GM12865 (cell line): ENCODE measurements around the gene ZBTB43.

ENCODE experiments used
- DNase-seq: peaks from one replicate; pipeline ENCODE4 v3.0.0; 2010; ENCODE audit warnings: low read depth
- H3K4me3 ChIP-seq: 2 replicates; pipeline ENCODE4 v1.5.1; 2011; ENCODE audit warnings: mild to moderate bottlenecking, low read depth, low read length, control low read depth
- CTCF ChIP-seq: IDR thresholded peaks from 2 replicates; pipeline ENCODE4 v1.5.1; 2011; ENCODE audit warnings: low read length, control low read depth, low read depth, inconsistent platforms; ENCODE audit not compliant: insufficient read depth; ENCODE audit errors: missing control alignments

ZBTB43 gene

GRCh38 chr9:126804696-126805553 lies at the start of gene ZBTB43:
Gene ZBTB43, plus strand, starts transcription at chr9:126805040. Its CDS starts 27,470 bp downstream, at chr9:126832510.
- DNase-seq: peak; percentile 98
- TF ChIP-seq CTCF: no peak
- peak within 1 kb of the TSS; percentile 67 for H3K4me3 ChIP-seq

- TF ChIP-seq CTCF: no peak
Observed at GRCh38 chr9:126755317-126755875, 49.4 kb upstream of the ZBTB43 start.

GRCh38 chr9:126756238-126756637 lies 48.6 kb upstream of the ZBTB43 start:
- no peak for DNase-seq
- no peak overlapping the region for H3K4me3 ChIP-seq
- no peak for TF ChIP-seq CTCF

More at GRCh38 chr9:126755317-126755875, 49.4 kb upstream of the ZBTB43 start:
- no peak for DNase-seq
- no peak overlapping the region for H3K4me3 ChIP-seq

- no peak for TF ChIP-seq CTCF
- no peak overlapping the region for H3K4me3 ChIP-seq
- no peak for DNase-seq
Observed at GRCh38 chr9:126756876-126757415, 47.9 kb upstream of the ZBTB43 start.

- TF ChIP-seq CTCF: no peak
- H3K4me3 ChIP-seq: no peak overlapping the region
- DNase-seq: no peak
Observed at GRCh38 chr9:126758916-126759585, 45.8 kb upstream of the ZBTB43 start.

GRCh38 chr9:126761274-126761673 lies 43.6 kb upstream of the ZBTB43 start:
- TF ChIP-seq CTCF: no peak
- DNase-seq: no peak
- H3K4me3 ChIP-seq: no peak overlapping the region
